Vagina (tissue), 2 donors: ENCODE results near the gene GLDC. TPM values are rescaled to one million over a fixed set of nuclear protein-coding genes. Genes with fewer than 3 reads are reported as not detected.

ENCODE experiments used
- DNase-seq, 2 donors: peaks; one replicate each; pipeline ENCODE4 v3.0.0-alpha.2; 2017; ENCODE audit errors: extremely low spot score in 2 of 2
- H3K27ac ChIP-seq: fragments of 200-600 bp; sonication (generic); one replicate; pipeline ENCODE4 v1.5.1; 2019
- H3K27me3 ChIP-seq: fragments of 200-600 bp; sonication (generic); one replicate; pipeline ENCODE4 v1.5.1; 2019
- H3K36me3 ChIP-seq, 2 donors: fragments of 200-600 bp; sonication (generic); one replicate each; pipeline ENCODE4 v1.5.1; 2017 to 2019
- H3K4me1 ChIP-seq: fragments of 200-600 bp; sonication (generic); one replicate; pipeline ENCODE4 v1.5.1; 2019
- H3K4me3 ChIP-seq, 2 donors: fragments of 200-600 bp; sonication (generic); 1 replicate in 1 of 2; 2 replicates in 1 of 2; pipeline ENCODE4 v1.5.1; 2016 to 2019
- H3K9me3 ChIP-seq: fragments of 200-600 bp; sonication (generic); one replicate; pipeline ENCODE4 v1.5.1; 2019
- POLR2A ChIP-seq, 2 donors: fragments of 450-650 bp; IDR thresholded peaks; one replicate each; pipeline ENCODE4 v1.6.1; 2017; ENCODE audit warnings: antibody characterized with exemption in 2 of 2, mild to moderate bottlenecking in 2 of 2, moderate library complexity in 2 of 2
- POLR2AphosphoS5 ChIP-seq, 2 donors: sonication (generic); formaldehyde crosslinking; IDR thresholded peaks; one replicate each; pipeline ENCODE4 v1.9.0; 2017; ENCODE audit warnings: antibody characterized with exemption in 2 of 2, mild to moderate bottlenecking in 2 of 2, low read depth in 1 of 2; ENCODE audit not compliant: insufficient read depth in 1 of 2
- intact Hi-C: fragments of 100-400 bp; cut with DNase I; formaldehyde crosslinking; loops from one replicate; pipeline ENCODE4 v1.15.1; 2023
- total RNA-seq: library from RNA; depleted of rRNA; stranded (reverse); fragments of >200 nt; gene quantifications from one replicate; pipeline ENCODE4 v1.2.3, GENCODE V29; 2016
- TF ChIP-seq, protein P1 (sequence below), 3 experiments: fragments of 450-650 bp in 2 of 3; fragments of 200-600 bp in 1 of 3; sonication (generic) in 1 of 3; IDR thresholded peaks; one replicate each; pipeline ENCODE4 v1.5.1; 2017 to 2019; ENCODE audit warnings: antibody characterized with exemption in 3 of 3, mild to moderate bottlenecking in 2 of 3, moderate library complexity in 2 of 3

The GLDC gene
- total RNA-seq, 1 donor from 2014 or later, result 0.49 TPM

DNA sequence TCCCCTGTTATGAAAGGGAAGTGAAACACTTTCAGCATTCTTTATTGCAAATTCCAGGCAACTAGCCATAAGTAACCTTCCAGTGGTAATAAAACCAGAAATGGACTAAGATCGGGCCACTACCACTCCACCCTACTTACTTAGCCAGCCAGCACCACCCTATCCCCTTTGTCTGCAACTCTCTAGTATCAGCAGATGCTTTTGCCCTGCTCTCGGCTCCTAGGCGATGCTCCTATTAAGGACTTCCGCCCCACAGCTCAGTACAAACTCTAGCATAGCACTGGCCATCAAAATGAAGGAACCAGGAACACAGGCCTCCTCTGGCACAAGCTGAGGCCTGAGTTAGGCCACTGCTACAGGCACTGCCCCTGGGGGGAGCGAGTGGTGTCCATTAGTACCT is 81.2 kb downstream of the GLDC start:
- H3K27ac ChIP-seq, result no peak overlapping the region
- H3K4me1 ChIP-seq, result peaks cover 25% of the 10 kb centered on the region
- H3K36me3 ChIP-seq, result no peaks in the 10 kb centered on the region
- DNase-seq, result no peak
- intact Hi-C loops, result no loop called here
- H3K4me3 ChIP-seq, result no peak overlapping the region
- no peaks in the 10 kb centered on the region for H3K9me3 ChIP-seq
- no peaks in the 10 kb centered on the region for H3K27me3 ChIP-seq
- TF ChIP-seq POLR2AphosphoS5 (IDR thresholded peaks at IDR 0.05; ENCODE audit: insufficient read depth in 1 of 2, low read depth in 1 of 2) (no peak), POLR2A (IDR thresholded peaks at IDR 0.05) (no peak)
- TF ChIP-seq, protein P1, sequence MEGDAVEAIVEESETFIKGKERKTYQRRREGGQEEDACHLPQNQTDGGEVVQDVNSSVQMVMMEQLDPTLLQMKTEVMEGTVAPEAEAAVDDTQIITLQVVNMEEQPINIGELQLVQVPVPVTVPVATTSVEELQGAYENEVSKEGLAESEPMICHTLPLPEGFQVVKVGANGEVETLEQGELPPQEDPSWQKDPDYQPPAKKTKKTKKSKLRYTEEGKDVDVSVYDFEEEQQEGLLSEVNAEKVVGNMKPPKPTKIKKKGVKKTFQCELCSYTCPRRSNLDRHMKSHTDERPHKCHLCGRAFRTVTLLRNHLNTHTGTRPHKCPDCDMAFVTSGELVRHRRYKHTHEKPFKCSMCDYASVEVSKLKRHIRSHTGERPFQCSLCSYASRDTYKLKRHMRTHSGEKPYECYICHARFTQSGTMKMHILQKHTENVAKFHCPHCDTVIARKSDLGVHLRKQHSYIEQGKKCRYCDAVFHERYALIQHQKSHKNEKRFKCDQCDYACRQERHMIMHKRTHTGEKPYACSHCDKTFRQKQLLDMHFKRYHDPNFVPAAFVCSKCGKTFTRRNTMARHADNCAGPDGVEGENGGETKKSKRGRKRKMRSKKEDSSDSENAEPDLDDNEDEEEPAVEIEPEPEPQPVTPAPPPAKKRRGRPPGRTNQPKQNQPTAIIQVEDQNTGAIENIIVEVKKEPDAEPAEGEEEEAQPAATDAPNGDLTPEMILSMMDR (IDR thresholded peaks at IDR 0.05), result no peak

DNA sequence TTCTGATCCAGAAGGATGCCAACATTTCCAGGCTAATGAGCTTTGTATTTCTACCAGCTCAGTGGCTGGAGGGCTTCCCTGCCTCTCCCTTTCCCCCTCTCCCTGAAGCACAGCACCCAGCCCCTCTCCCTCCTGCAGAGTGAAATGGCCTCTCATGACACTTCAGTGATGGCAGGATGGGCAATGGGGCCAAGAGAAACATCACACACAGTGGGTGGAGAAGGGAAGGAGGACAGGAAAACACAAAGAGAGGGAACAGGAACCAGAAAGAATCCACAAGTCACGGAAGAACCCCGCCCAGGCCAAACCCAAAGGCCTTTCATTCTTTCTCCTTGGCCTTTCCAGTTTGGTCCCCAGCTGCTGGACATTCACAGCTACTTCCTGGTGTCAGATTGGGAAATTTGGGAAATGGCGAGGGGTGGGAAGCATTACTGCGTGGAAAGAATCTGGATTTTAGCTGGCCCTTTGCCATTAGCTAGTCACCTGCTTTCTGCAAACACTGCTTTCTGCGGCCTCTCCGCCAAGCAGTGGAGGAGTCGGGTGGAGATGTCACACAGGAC is 82.6 kb downstream of the GLDC start:
- Histone ChIP-seq H3K27me3 (no peaks in the 10 kb centered on the region), H3K4me1 (peaks cover 25% of the 10 kb centered on the region), H3K9me3 (no peaks in the 10 kb centered on the region), H3K36me3 (no peaks in the 10 kb centered on the region), H3K4me3 (no peak overlapping the region), H3K27ac (no peak overlapping the region)
- intact Hi-C loops, result no loop called here
- TF ChIP-seq POLR2A (IDR thresholded peaks at IDR 0.05), result no peak
- no peak for DNase-seq

DNA sequence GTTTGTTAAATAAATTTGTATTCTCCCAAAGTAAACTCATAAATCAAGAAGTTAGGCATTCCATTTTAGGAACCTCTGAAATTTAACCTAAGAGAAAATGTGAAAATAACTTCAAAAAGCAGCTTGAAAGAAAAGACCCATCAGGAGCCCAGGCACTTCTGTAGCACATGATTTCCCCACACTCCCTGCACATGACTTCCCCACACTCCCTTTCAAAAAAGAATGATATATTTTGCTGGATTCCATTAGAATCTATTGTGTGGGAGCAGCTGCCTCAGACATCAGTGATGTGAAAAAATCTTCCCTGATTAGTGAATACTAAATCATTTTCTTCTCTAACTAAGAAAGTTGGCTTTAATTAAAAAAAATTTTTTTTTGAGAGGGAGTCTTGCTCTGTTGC is 83.3 kb downstream of the GLDC start:
- no peaks in the 10 kb centered on the region for H3K36me3 ChIP-seq
- no peak for TF ChIP-seq POLR2A (IDR thresholded peaks at IDR 0.05)
- TF ChIP-seq, protein P1 (IDR thresholded peaks at IDR 0.05), result no peak
- TF ChIP-seq POLR2AphosphoS5 (IDR thresholded peaks at IDR 0.05; ENCODE audit: insufficient read depth in 1 of 2, low read depth in 1 of 2), result no peak
- H3K27ac ChIP-seq, result no peak overlapping the region
- intact Hi-C loops, result no loop called here
- peaks cover 21% of the 10 kb centered on the region for H3K4me1 ChIP-seq
- no peaks in the 10 kb centered on the region for H3K27me3 ChIP-seq
- no peak for DNase-seq
- no peak overlapping the region for H3K4me3 ChIP-seq
- no peaks in the 10 kb centered on the region for H3K9me3 ChIP-seq

DNA sequence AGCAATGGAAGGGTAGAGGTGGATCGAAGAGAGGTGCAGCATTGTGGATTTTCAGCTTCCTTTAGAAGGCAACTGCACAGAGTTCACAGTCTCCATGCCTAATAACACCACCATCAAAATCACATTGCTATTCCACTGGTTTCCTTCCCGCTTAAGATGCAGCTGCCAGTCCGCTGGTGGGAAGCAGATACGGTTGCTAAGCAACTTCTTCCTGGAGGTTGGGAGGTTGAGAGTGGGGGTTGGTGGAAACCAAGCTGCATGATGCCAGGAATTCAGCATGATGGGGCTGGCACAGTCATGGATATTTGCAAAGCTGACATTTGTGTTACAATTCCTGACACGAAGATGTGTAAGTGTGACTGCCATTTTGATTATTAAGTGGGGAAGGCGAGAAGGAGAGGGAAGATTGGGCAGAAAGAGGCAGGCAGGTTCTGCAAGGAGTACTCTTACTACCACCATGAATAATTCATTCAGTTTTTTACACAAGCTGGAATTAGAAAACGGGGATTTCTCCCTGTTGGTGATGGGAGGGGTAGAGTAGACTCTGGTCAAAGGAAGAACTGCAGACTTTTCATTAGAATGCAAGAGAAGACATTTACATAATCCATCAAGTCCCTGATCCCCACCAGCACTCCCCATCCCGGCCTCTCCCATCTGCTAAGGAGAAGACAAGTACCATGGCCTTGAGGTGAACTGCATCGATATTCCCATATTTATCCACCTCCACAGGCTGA is 87.5 kb downstream of the GLDC start:
- Histone ChIP-seq H3K27me3 (no peaks in the 10 kb centered on the region), H3K4me1 (no peaks in the 10 kb centered on the region), H3K4me3 (no peak overlapping the region), H3K27ac (no peak overlapping the region), H3K36me3 (no peaks in the 10 kb centered on the region), H3K9me3 (no peaks in the 10 kb centered on the region)
- intact Hi-C loops, result no loop called here
- DNase-seq, result no peak
- TF ChIP-seq POLR2AphosphoS5 (IDR thresholded peaks at IDR 0.05; ENCODE audit: insufficient read depth in 1 of 2, low read depth in 1 of 2) (no peak), POLR2A (IDR thresholded peaks at IDR 0.05) (no peak)
- TF ChIP-seq, protein P1 (IDR thresholded peaks at IDR 0.05), result no peak

DNA sequence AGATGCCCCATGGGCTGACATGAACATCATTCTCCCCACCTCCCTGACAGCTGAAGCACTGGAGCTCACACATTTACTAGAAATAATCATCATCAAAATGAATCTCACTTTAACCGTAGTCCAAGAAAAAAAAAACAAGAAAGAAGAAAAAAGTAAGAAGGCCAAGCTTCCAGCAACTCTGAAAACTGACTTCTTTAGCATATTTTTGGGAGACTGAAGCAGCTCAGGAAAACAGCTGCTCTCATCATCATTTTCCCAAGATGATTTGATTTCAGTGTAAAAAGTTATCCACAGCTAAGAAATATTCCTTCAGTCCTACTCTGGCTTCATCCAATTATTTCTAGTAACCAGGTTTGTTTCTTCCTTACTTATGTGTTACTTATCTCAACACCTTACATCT is 91.7 kb downstream of the GLDC start:
- TF ChIP-seq POLR2AphosphoS5 (IDR thresholded peaks at IDR 0.05; ENCODE audit: insufficient read depth in 1 of 2, low read depth in 1 of 2) (no peak), POLR2A (IDR thresholded peaks at IDR 0.05) (no peak)
- TF ChIP-seq, protein P1 (IDR thresholded peaks at IDR 0.05), result no peak
- no peak overlapping the region for H3K4me3 ChIP-seq

More for the DNA sequence above, 91.7 kb downstream of the GLDC start:
- DNase-seq, result no peak
- H3K9me3 ChIP-seq, result no peaks in the 10 kb centered on the region
- H3K27me3 ChIP-seq, result no peaks in the 10 kb centered on the region
- peaks cover 5% of the 10 kb centered on the region for H3K4me1 ChIP-seq
- H3K27ac ChIP-seq, result no peak overlapping the region
- no peaks in the 10 kb centered on the region for H3K36me3 ChIP-seq
- intact Hi-C loops, result no loop called here
